B cell (primary cell): ENCODE results near the gene CD99L2. TPM values are rescaled to one million over a fixed set of nuclear protein-coding genes. Genes with fewer than 3 reads are reported as not detected.
"Not testable (repeated sequence)": the region's sequence is repeated elsewhere in the genome, so short reads cannot be mapped to it uniquely, and the experiment has no call there.

ENCODE experiments used
- ATAC-seq: fragments of 200-7000 bp; cut with Tn5 transposase; one replicate; pipeline ENCODE4 v1.10.0; 2021; ENCODE audit warnings: low read depth, mild to moderate bottlenecking, moderate number of reproducible peaks, moderate library complexity
- CTCF ChIA-PET: fragments of 350-600 bp; sonication (Branson Sonifier 250); formaldehyde crosslinking; loops from one replicate; lab custom pipeline; 2021; ENCODE audit warnings: antibody characterized with exemption, inconsistent platforms; lab: Charles Lee
- POLR2A ChIA-PET: fragments of 350-600 bp; sonication (Branson Sonifier 250); formaldehyde crosslinking; loops from one replicate; lab custom pipeline; 2021; ENCODE audit warnings: antibody characterized with exemption; lab: Charles Lee
- DNase-seq: peaks from one replicate; pipeline ENCODE4 v3.0.0; 2013
- H2AFZ ChIP-seq: 2 replicates; pipeline ENCODE4 v1.6.1; 2012; ENCODE audit warnings: mild to moderate bottlenecking, low read depth, low read length; ENCODE audit not compliant: insufficient read depth, poor library complexity, severe bottlenecking
- H3K27ac ChIP-seq, 2 donors: 1 replicate in 1 of 2; 2 replicates in 1 of 2; pipeline ENCODE4 v1.5.1; 2012 to 2013; ENCODE audit warnings: low read length in 2 of 2, mild to moderate bottlenecking in 2 of 2, moderate library complexity in 1 of 2
- H3K27me3 ChIP-seq, 4 experiments: fragments of 200-600 bp in 1 of 4; sonication (generic) in 1 of 4; replicated peaks in 1 of 4; 1 replicate in 2 of 4; 2 replicates in 2 of 4; pipeline versions ENCODE4 v1.6.1 to v1.7.0; 2013 to 2016; ENCODE audit warnings: low read length in 3 of 4, mild to moderate bottlenecking in 2 of 4, mixed read lengths in 1 of 4, moderate library complexity in 1 of 4; ENCODE audit not compliant: insufficient read depth in 4 of 4, control insufficient read depth in 3 of 4; ENCODE audit errors: control extremely low read depth in 1 of 4
- H3K36me3 ChIP-seq, 2 experiments: replicated peaks in 1 of 2; 1 replicate in 1 of 2; 2 replicates in 1 of 2; pipeline versions ENCODE4 v1.6.1 to v1.7.1; 2013; ENCODE audit warnings: low read length in 1 of 2; ENCODE audit not compliant: insufficient read depth in 2 of 2, control insufficient read depth in 1 of 2; ENCODE audit errors: control extremely low read depth in 1 of 2, extremely low read depth in 1 of 2
- H3K4me1 ChIP-seq, 2 donors: fragments of 200-600 bp in 1 of 2; sonication (generic) in 1 of 2; 1 replicate in 1 of 2; 2 replicates in 1 of 2; pipeline versions ENCODE4 v1.5.1 to v1.6.1; 2013 to 2017; ENCODE audit warnings: low read length in 2 of 2; ENCODE audit not compliant: control insufficient read depth in 2 of 2, insufficient read depth in 2 of 2
- H3K4me2 ChIP-seq: replicated peaks from 2 replicates; pipeline ENCODE3; 2012; ENCODE audit warnings: mild to moderate bottlenecking, low read depth, low read length; ENCODE audit not compliant: poor library complexity, severe bottlenecking
- H3K4me3 ChIP-seq, 5 experiments: fragments of 200-600 bp in 1 of 5; sonication (generic) in 1 of 5; 1 replicate in 3 of 5; 2 replicates in 2 of 5; pipeline versions ENCODE4 v1.5.1 to v1.7.0; 2011 to 2016; ENCODE audit warnings: low read length in 4 of 5, mild to moderate bottlenecking in 4 of 5, low read depth in 2 of 5, control low read depth in 1 of 5, moderate library complexity in 1 of 5; ENCODE audit not compliant: insufficient read depth in 1 of 5; ENCODE audit errors: control extremely low read depth in 1 of 5, extremely low read depth in 1 of 5
- H3K79me2 ChIP-seq: fragments of 200-600 bp; sonication (generic); one replicate; pipeline ENCODE4 v1.6.0; 2016; ENCODE audit warnings: low read length; ENCODE audit not compliant: control insufficient read depth, insufficient read depth
- H3K9ac ChIP-seq: fragments of 200-600 bp; sonication (generic); 2 replicates; pipeline ENCODE4 v1.6.1; 2017; ENCODE audit warnings: mild to moderate bottlenecking, low read length, moderate library complexity
- H3K9me3 ChIP-seq, 3 donors: one replicate each; pipeline versions ENCODE4 v1.6.1 to v1.7.1; 2013; ENCODE audit warnings: low read length in 2 of 3; ENCODE audit not compliant: control insufficient read depth in 2 of 3, insufficient read depth in 1 of 3; ENCODE audit errors: control extremely low read depth in 1 of 3
- H4K20me1 ChIP-seq: 2 replicates; pipeline ENCODE4 v1.6.0; 2012; ENCODE audit warnings: mild to moderate bottlenecking, low read length; ENCODE audit not compliant: insufficient read depth, control insufficient read depth, poor library complexity, severe bottlenecking
- H3K27ac Mint-ChIP-seq: one replicate; pipeline ENCODE4 v1.8.0; 2021; ENCODE audit warnings: mixed read lengths
- H3K27me3 Mint-ChIP-seq: one replicate; pipeline ENCODE4 v1.8.0; 2021; ENCODE audit warnings: mixed read lengths
- H3K4me1 Mint-ChIP-seq: one replicate; pipeline ENCODE4 v1.8.0; 2021; ENCODE audit warnings: mixed read lengths
- H3K4me3 Mint-ChIP-seq: one replicate; pipeline ENCODE4 v1.8.0; 2021; ENCODE audit warnings: mixed read lengths
- H3K9me3 Mint-ChIP-seq: one replicate; pipeline ENCODE4 v1.8.0; 2022; ENCODE audit warnings: mixed read lengths; ENCODE audit not compliant: insufficient read depth
- CTCF ChIP-seq: fragments of 200-600 bp; IDR thresholded peaks from one replicate; pipeline ENCODE4 v1.8.0; 2022; ENCODE audit warnings: antibody characterized with exemption, mild to moderate bottlenecking
- EZH2 ChIP-seq: IDR thresholded peaks from 2 replicates; pipeline ENCODE4 v1.6.1; 2012; ENCODE audit warnings: borderline replicate concordance, low read depth, mild to moderate bottlenecking, moderate library complexity, low read length; ENCODE audit not compliant: insufficient read depth, poor library complexity, severe bottlenecking
- WGBS: methylation state at CpG from one replicate; pipeline ENCODE4 v1.1.5; 2013; ENCODE audit warnings: missing lambda C conversion rate; ENCODE audit not compliant: insufficient coverage; 5-methylcytosine and 5-hydroxymethylcytosine counted together
- intact Hi-C: fragments of 100-400 bp; cut with micrococcal nuclease; formaldehyde crosslinking; loops from one replicate; pipeline ENCODE4 v1.10.0; 2022
- polyA plus RNA-seq: library from polyadenylated mRNA; depleted of rRNA; stranded (reverse); fragments of >200 nt; gene quantifications from 2 replicates; pipeline ENCODE4 v1.2.3, GENCODE V29; 2012
- total RNA-seq, 2 donors: library from RNA; stranded (reverse); fragments of 120-200 nt in 1 of 2; gene quantifications; 1 replicate in 1 of 2; 2 replicates in 1 of 2; pipeline versions ENCODE4 v1.2.3 to v1.2.4, GENCODE V29; 2013 to 2022

The CD99L2 gene
- total and polyA plus RNA-seq, 2 donors (not counting 1 experiment from before 2014, with no cell fraction given): 8.7 to 17.8 TPM

- Histone ChIP-seq H3K36me3 (no peaks in the 10 kb centered on the region), H3K27me3 (no peaks in the 10 kb centered on the region), H3K4me1 (peaks cover 0 to 5% of the 10 kb centered on the region in 2 donors), H3K27ac (no peak overlapping the region), H3K9ac (no peak overlapping the region), H3K4me2 (no peak overlapping the region), H4K20me1 (no peaks in the 10 kb centered on the region), H3K4me3 (no peak overlapping the region), H3K9me3 (peaks cover 0 to 3% (median 0%) of the 10 kb centered on the region in 3 donors), H3K79me2 (peaks cover 20% of the 10 kb centered on the region), H2AFZ (no peak overlapping the region)
- Mint-ChIP-seq H3K4me1 (peaks cover 24% of the 10 kb centered on the region), H3K4me3 (no peak overlapping the region), H3K9me3 (no peaks in the 10 kb centered on the region), H3K27me3 (no peaks in the 10 kb centered on the region), H3K27ac (no peak overlapping the region)
- CTCF ChIA-PET: no interaction called here
- intact Hi-C loops: loop anchor here (2.0 kb wide), 1 partner anchor 19 kb away; no protein-coding TSS in a partner anchor
- POLR2A ChIA-PET: no interaction called here
- WGBS: no CpG with 5 or more reads among the region's 5 CpGs
- DNase-seq (no peak), ATAC-seq (no peak)
- TF ChIP-seq EZH2 (no peak), CTCF (no peak)
These were observed 18.3 kb downstream of the CD99L2 start for GRCh38 chrX:150879855-150880807.

DNA sequence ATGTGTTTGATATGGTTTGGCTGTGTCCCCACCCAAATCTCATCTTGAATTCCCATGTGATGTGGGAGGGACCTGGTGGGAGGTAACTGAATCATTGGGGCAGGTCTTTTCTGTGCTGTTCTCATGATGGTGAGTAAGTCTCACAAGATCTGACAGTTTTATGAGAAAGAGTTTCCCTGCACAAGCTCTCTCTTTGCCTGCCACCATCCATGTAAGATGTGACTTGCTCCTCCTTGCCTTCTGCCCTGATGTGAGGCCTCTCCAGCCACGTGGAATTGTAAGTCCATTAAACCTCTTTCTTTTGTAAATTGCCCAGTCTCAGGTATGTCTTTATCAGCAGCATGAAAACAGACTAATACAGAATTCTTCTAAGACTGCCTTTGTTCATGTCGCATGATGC lies 22.8 kb downstream of the CD99L2 start:
- ATAC-seq, H3K79me2 ChIP-seq, H3K9me3 Mint-ChIP-seq, H3K4me1 ChIP-seq, intact Hi-C loops, H3K4me3 Mint-ChIP-seq, POLR2A ChIA-PET, H3K27ac ChIP-seq, H3K9me3 ChIP-seq, H3K9ac ChIP-seq, H3K4me2 ChIP-seq, H3K4me3 ChIP-seq, H2AFZ ChIP-seq, H3K27ac Mint-ChIP-seq, H3K27me3 Mint-ChIP-seq, H3K36me3 ChIP-seq, H4K20me1 ChIP-seq, CTCF ChIA-PET, DNase-seq, H3K27me3 ChIP-seq: not testable (repeated sequence)
- WGBS: no CpG with 5 or more reads among the region's 2 CpGs
- peaks cover 37% of the 10 kb centered on the region for H3K4me1 Mint-ChIP-seq
